Muscle layer of colon (tissue), 2 donors: ENCODE measurements around the gene GRIP1.

Experiments
- H3K27ac ChIP-seq: one replicate; pipeline ENCODE4 v1.7.0; 2013; ENCODE audit warnings: low read depth, mild to moderate bottlenecking, low read length, moderate library complexity
- H3K27me3 ChIP-seq, 2 donors: one replicate each; pipeline ENCODE4 v1.7.0; 2013; ENCODE audit warnings: low read length in 2 of 2, mild to moderate bottlenecking in 2 of 2; ENCODE audit not compliant: insufficient read depth in 2 of 2, control insufficient read depth in 1 of 2
- H3K36me3 ChIP-seq: one replicate; pipeline ENCODE4 v1.7.0; 2013; ENCODE audit warnings: mild to moderate bottlenecking, low read length; ENCODE audit not compliant: insufficient read depth
- H3K4me1 ChIP-seq: one replicate; pipeline ENCODE4 v1.7.0; 2013; ENCODE audit warnings: mild to moderate bottlenecking, low read length; ENCODE audit not compliant: insufficient read depth
- H3K4me3 ChIP-seq, 2 donors: one replicate each; pipeline ENCODE4 v1.7.0; 2013; ENCODE audit warnings: low read length in 2 of 2, low read depth in 1 of 2, mild to moderate bottlenecking in 1 of 2, moderate library complexity in 1 of 2
- H3K9ac ChIP-seq: one replicate; pipeline ENCODE4 v1.7.0; 2013; ENCODE audit warnings: low read length
- H3K9me3 ChIP-seq: one replicate; pipeline ENCODE4 v1.7.0; 2013; ENCODE audit warnings: mild to moderate bottlenecking, low read length
- donor health status: abdominal sarcoma.
- donor health status: Adenocarcinoma of cecum.

GRIP1 gene

DNA sequence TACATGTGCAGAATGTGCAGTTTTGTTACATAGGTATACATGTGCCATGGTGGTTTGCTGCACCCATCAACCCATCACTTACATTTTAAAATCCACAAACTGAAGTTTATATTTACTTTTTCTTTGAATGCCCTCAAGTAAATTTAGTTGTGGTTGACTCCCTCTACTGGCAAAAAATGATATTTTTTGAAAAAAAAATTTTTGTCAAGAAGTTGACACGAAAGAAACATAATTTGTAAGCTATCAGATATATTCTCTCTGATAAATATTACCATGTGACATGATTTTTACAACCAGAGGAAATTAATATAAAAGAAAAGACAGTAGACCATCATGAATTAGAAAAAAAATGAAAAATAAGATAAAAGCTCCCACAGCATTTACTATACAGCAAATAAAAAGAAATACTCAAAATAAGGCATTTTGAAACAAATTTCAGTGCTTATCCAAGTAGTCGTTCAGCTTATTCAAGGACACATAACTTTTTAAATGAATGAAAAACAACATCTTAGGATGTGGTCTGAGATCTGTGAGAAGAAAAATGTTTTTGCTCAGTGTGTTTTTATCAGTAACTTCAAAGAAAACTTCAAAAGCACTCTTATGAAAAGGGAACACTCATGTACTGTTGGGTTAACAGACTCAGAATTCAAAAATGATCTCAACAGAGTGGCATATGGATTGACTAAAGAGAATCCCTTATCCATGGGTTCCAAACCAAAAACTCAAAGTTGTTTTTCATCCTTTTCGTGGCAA lies 30.0 kb upstream of the GRIP1 start:
- no peaks in the 10 kb centered on the region for H3K36me3 ChIP-seq
- H3K9me3 ChIP-seq: no peaks in the 10 kb centered on the region
- no peak overlapping the region for H3K9ac ChIP-seq
- H3K27ac ChIP-seq: no peak overlapping the region
- H3K4me1 ChIP-seq: no peaks in the 10 kb centered on the region
- no peak overlapping the region for H3K4me3 ChIP-seq
- no peaks in the 10 kb centered on the region for H3K27me3 ChIP-seq

DNA sequence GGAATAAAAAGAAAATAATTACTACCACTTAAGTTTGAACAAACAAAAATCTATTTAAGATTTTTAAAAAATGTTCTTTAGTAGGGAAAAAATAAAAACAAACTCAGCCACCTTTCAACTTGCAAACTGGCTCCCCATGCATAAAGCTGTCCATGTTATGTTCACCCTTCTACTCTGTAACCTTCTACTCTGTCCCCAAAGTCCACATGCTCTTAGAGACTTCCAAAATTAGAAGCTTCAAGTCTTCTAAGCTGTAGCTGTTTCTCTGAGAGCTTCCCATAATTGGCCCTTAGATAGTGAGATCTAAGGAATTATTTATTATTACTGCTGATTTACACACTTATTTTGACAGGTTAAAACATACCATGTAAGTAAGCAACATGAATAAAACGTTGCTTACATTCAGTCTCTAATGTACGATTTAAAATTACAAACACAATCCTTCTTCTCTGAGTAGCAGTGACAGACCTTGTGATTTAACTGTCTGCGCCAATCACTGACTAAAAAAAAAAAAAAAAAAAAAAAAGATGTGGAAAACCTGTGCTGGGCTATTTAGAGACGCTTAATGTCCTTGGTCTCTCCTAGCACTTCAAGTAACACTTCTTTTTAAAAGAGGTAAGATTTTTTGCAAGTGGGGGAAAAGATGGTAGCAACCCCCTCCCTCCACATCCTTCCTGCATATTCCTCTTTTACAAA lies 28.3 kb upstream of the GRIP1 start:
- H3K9ac ChIP-seq: no peak overlapping the region
- H3K4me3 ChIP-seq: no peak overlapping the region
- H3K4me1 ChIP-seq: no peaks in the 10 kb centered on the region
- H3K27ac ChIP-seq: no peak overlapping the region
- no peaks in the 10 kb centered on the region for H3K36me3 ChIP-seq
- no peaks in the 10 kb centered on the region for H3K27me3 ChIP-seq
- H3K9me3 ChIP-seq: no peaks in the 10 kb centered on the region

DNA sequence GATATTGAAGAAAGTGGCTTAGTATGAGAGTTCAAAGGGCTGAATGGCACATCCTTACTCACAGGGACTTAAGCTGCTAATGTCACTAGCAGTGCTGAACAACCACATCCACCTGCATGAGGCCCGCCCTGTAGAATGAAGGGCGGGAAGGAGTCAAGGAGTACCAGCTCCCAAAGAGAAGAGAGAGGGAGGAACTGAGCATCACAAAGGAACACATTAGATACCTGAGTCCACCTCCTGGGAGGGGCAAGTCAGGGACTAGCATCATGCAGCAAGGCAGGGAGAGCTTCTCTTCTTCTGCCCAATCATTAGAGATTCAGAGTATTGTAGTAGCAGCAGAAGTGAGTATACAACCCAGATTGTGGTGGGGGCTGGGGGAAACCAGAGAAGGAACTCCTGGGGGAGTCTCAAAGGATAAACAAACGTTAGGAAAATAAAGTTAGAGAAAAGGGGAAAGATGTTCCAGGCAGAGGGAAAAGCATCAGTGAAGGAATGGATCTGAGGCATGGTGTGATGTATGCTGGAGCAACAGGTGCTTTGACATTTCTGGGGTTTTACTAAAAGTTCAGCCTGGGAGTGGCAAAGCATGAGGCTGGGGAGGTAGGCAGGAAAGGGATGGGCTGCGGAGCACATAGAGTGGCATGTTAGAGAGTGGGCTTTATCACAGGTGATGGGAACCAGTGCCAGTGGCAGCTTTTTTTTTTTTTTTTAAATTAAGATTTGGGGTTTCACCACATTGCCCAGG lies 21.0 kb upstream of the GRIP1 start:
- Histone ChIP-seq H3K4me3 (no peak overlapping the region), H3K9me3 (no peaks in the 10 kb centered on the region), H3K36me3 (no peaks in the 10 kb centered on the region)

DNA sequence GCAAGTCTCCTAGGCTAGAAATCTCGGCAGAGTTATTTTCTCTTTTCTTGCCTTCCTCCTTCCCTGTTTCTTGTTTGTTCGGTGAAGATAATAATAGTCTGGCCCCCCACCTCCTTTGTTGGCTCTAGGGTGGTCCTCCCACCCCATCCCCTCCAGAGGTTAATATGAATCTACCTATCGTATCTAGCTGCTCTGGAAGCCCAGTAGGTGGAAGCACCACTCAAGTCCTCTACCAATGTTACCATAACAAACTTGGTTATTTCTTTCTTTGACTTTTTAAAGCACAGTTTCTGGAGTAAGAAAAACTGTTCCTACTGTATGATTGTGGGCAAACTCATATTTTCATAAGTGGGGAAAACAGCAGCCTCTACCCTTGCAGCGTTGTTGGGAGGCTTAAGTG lies 19.7 kb upstream of the GRIP1 start:
- Histone ChIP-seq H3K27me3 (no peaks in the 10 kb centered on the region), H3K9ac (no peak overlapping the region), H3K9me3 (no peaks in the 10 kb centered on the region), H3K4me3 (no peak overlapping the region), H3K27ac (no peak overlapping the region), H3K36me3 (no peaks in the 10 kb centered on the region), H3K4me1 (no peaks in the 10 kb centered on the region)

More for the DNA sequence above, 21.0 kb upstream of the GRIP1 start:
- H3K27me3 ChIP-seq: no peaks in the 10 kb centered on the region
- no peak overlapping the region for H3K27ac ChIP-seq
- H3K4me1 ChIP-seq: no peaks in the 10 kb centered on the region
- no peak overlapping the region for H3K9ac ChIP-seq

DNA sequence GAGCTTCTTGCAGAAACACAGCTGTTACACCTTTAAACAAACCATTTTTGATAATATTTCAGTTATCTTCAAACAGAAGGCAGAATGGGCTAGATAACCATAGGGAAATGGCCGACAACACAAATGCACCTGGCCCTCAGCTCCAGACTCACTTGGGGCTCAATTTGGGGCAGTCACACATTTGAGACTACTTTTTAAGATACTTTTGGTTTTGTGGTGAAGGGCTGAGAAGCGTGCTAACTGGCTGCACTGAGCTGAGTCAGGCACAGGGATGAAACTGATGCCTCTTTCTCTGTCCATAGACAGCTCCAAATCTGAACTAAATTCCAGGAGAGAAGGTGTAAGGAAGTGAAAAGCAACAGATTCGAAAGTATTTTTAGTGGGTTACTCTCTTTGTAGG lies 18.5 kb upstream of the GRIP1 start:
- no peaks in the 10 kb centered on the region for H3K4me1 ChIP-seq
- H3K27ac ChIP-seq: no peak overlapping the region
- H3K9me3 ChIP-seq: no peaks in the 10 kb centered on the region
- no peak overlapping the region for H3K4me3 ChIP-seq
- H3K36me3 ChIP-seq: no peaks in the 10 kb centered on the region
- H3K9ac ChIP-seq: no peak overlapping the region
- no peaks in the 10 kb centered on the region for H3K27me3 ChIP-seq

DNA sequence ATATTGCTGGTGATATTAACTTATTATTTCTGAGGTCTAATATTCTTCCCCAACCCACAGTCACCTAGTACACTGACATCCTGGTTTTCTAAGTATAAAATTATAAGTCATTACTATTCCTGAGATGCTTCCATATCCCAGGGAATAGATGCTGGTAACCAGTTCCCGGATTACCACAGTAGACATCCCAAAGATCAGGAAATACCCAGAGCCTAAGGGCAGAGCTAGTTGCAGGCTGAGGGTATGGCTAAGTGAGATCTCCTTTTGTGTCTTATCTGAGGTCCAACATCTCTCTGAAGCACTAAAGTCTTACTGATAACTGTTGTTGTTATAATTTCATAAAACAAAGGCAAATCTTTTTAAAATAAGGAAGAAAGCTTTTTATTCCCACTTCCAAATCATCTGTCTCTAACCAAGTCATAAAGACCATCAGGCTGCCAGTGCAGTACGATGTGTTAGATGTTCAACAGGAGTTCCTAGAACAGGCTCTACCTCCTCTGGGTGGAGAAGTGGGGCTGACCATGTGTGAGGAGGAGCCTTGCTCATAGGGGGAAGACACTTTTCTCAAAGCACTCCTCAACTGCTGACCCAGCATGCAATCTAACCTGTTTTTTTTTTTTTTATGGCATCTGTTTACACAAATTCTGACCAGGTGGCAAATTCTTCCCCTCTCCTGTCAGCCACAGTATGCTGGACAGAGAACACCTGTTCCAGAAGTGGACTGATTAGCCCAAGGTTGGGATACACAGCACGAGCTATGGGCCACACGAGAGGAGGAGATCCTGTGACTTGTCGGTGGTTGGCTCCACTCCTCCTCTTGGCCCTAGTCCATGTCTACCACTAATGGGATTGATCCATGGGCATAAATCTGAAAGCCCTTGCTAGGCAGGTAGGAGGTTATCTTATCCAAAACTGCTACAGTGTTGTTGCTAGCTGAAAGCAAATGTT lies 16.1 kb upstream of the GRIP1 start:
- Histone ChIP-seq H3K36me3 (no peaks in the 10 kb centered on the region), H3K4me3 (no peak overlapping the region), H3K27ac (no peak overlapping the region), H3K9me3 (no peaks in the 10 kb centered on the region), H3K9ac (no peak overlapping the region), H3K4me1 (no peaks in the 10 kb centered on the region), H3K27me3 (no peaks in the 10 kb centered on the region)

DNA sequence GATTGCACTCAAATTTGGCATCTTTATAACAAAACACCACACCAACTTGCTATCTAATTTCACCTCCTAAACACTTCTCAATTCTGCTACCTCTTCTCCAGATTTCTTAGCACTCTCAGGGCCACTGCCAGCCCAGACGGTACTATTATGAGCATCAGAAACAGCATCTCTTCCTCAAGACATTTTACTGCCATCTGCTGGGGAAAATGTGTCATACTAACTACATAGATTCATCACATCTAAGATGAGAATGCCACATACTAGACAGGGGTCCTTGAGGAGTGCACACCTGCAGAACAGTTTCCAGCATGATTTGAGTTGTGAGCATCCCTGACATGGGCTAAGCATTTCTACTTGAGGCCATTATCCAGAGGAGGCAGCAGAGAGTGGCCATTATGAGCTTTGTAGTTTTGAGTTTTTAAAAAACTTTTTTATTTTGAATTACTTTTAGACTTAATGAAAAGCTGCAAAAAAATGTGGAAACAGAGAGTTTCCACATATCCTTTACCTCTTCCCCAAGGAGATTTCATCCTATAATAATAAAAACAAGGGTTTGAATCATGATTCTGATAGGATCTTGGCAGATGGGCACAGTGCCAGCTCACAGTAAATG lies 15.1 kb upstream of the GRIP1 start:
- H3K9ac ChIP-seq: no peak overlapping the region
- H3K27ac ChIP-seq: no peak overlapping the region
- no peaks in the 10 kb centered on the region for H3K9me3 ChIP-seq
- no peaks in the 10 kb centered on the region for H3K36me3 ChIP-seq
- H3K4me3 ChIP-seq: no peak overlapping the region
- H3K27me3 ChIP-seq: no peaks in the 10 kb centered on the region
- no peaks in the 10 kb centered on the region for H3K4me1 ChIP-seq

DNA sequence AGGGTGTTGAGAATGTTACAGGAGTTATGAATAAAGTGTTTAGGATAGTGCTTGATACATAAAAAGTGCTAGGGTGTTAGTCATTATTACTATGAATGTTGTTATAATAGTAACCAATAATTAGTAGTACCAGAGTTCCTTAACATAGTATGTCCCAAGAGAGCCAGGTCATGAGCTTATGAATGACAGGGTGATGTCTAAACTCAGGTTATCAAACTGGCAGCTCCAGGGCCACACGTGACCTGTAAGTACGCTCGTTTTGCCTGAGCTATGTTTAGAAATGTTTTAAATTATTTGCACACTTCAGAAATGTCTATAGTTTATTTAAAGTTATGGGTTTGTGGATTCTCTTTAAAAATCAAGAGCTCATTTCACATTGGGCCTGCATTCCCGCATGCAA lies 14.1 kb upstream of the GRIP1 start:
- Histone ChIP-seq H3K27me3 (no peaks in the 10 kb centered on the region), H3K9ac (no peak overlapping the region), H3K27ac (no peak overlapping the region), H3K36me3 (no peaks in the 10 kb centered on the region), H3K4me1 (no peaks in the 10 kb centered on the region), H3K4me3 (no peak overlapping the region), H3K9me3 (no peaks in the 10 kb centered on the region)

DNA sequence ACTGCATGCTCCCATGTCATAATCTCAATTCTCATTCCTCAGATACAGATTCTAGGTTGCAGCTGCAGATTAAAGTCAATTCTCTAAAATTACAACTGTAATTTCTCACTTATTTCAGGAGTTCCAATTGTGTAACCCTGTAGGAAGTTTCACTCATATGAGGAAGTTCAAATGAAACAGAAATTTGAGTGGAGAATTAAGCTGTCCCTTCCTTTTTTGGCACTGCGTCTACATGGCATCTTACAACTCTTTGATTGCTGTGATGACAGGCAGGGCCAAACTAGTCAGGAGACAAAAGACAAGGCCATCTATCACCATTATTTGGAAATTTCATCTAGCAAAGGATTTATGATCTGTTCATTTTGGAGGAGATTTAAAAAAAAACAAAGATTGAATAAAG lies 13.3 kb upstream of the GRIP1 start:
- H3K4me1 ChIP-seq: no peaks in the 10 kb centered on the region
- no peak overlapping the region for H3K9ac ChIP-seq
- no peak overlapping the region for H3K27ac ChIP-seq
- no peaks in the 10 kb centered on the region for H3K9me3 ChIP-seq
- no peaks in the 10 kb centered on the region for H3K36me3 ChIP-seq
- H3K27me3 ChIP-seq: no peaks in the 10 kb centered on the region
- H3K4me3 ChIP-seq: no peak overlapping the region

DNA sequence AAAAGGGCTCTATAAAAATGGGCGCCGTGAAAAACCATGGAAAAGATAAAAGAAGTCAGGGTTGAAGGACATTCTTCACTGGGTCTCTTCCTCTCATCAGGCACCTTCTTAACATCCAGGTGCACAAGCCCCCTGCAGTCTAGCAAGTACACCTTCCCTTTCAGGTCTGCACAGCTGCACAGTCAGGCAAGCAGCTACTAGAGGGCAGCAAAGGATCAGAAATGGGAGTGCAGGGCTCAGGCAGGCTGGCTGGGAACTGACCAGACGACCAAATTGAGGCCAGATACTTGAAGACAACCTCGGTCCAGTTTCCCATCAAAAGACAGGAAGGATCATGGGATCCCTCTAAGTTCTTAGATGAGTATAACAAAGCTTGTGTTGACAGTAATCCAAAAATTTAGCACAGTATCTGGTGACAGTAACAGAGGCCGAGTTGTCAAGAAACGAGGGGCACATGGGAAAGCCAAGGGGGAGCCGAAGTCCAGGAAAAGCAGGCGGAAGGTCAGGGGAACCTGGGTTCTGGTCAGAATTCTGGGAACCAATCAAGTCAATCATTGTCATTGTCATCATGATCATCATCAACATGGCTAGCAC lies 10.1 kb upstream of the GRIP1 start:
- Histone ChIP-seq H3K9ac (no peak overlapping the region), H3K27me3 (no peaks in the 10 kb centered on the region), H3K9me3 (no peaks in the 10 kb centered on the region), H3K4me1 (no peaks in the 10 kb centered on the region), H3K36me3 (no peaks in the 10 kb centered on the region), H3K4me3 (no peak overlapping the region), H3K27ac (no peak overlapping the region)
